SU-DHL-6 (cell line): ENCODE measurements around the gene IFITM1.

ENCODE experiments used
- CTCF ChIP-seq: fragments of 200-600 bp; sonication (generic); IDR thresholded peaks from one replicate; pipeline ENCODE4 v1.5.1; 2017; ENCODE audit warnings: antibody characterized with exemption, mild to moderate bottlenecking, low read length, moderate library complexity; ENCODE audit not compliant: insufficient read depth, poor library complexity, severe bottlenecking
- EZH2phosphoT487 ChIP-seq: fragments of 200-600 bp; sonication (generic), shearing (Covaris generic); conservative IDR thresholded peaks from 2 replicates; pipeline ENCODE4 v1.6.1; 2018; ENCODE audit warnings: mild to moderate bottlenecking, antibody characterized with exemption, low read length, moderate library complexity, mixed read lengths

- TF ChIP-seq CTCF (no peak), EZH2phosphoT487 (no peak)
These were observed 28.0 kb upstream of the IFITM1 start for GRCh38 chr11:285894-286220.
